HG02852 (cell line): ENCODE measurements around the gene ASIP.

Source experiments
- ATAC-seq: cut with Tn5 transposase; IDR thresholded peaks from one replicate; pipeline ENCODE4 v1.9.1; 2021; ENCODE audit warnings: mild to moderate bottlenecking, moderate library complexity; ENCODE audit not compliant: unreplicated experiment

Gene ASIP

GRCh38 chr20:34309691-34310090 lies 68.5 kb downstream of the ASIP start:
- no peak for ATAC-seq

GRCh38 chr20:34310481-34311117 lies 69.4 kb downstream of the ASIP start:
- ATAC-seq: no peak

- ATAC-seq: no peak
These were observed 70.1 kb downstream of the ASIP start for GRCh38 chr20:34311118-34312023.

GRCh38 chr20:34312024-34312460 lies 70.8 kb downstream of the ASIP start:
- ATAC-seq: no peak

GRCh38 chr20:34312544-34313217 lies 71.5 kb downstream of the ASIP start:
- peak; percentile 82 for ATAC-seq

- no peak for ATAC-seq
These were observed 74.0 kb downstream of the ASIP start for GRCh38 chr20:34315236-34315635.

GRCh38 chr20:34316196-34316814 lies 75.1 kb downstream of the ASIP start:
- no peak for ATAC-seq
